GM18526 (cell line): ENCODE measurements around the gene PRDM15.

Source experiments
- POLR2A ChIP-seq: IDR thresholded peaks from 3 replicates; pipeline ENCODE4 v1.6.1; 2011; ENCODE audit not compliant: insufficient read length; ENCODE audit errors: extremely low read depth

The PRDM15 gene

GRCh38 chr21:41881051-41881450, 1.9 kb upstream of the PRDM15 start:
- no peak for TF ChIP-seq POLR2A

DNA sequence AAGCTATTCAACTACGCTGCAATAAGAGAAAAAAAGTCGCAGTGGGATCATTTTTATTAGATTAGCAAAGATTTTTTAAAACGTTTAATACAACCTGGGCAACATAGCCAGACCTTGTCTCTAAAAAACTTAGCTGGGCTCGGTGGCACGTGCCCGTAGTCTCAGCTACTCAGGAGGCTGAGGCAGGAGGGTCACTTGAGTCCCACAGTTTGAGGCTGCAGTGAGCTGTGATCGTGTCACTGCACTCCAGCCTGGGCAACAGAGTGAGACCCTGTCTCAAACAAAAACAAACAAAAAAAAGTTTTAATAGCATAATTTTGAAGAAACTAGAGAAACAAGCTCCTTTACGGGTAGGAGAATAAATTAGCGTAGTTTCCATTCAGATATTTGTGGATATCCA, 1.0 kb upstream of the PRDM15 start:
- no peak for TF ChIP-seq POLR2A

DNA sequence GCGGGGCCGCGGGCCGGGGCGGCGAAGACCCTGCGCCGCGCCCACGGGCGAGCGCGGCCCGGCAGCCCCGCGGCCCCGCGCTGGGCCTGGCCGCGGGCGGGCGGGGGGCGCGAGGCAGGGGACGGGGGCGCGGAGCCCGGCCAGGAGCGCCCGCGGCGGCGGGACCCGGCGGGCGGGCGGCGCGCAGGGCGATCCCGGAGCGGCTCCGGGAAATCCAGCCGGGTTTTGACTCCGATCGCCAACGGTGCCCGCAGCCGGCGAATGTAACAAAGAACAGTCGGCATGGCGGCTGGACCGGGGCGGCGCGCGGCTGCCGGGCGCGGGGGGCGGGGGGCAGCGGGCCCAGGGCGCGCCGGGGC, 334 bp downstream of the PRDM15 start:
- no peak for TF ChIP-seq POLR2A

DNA sequence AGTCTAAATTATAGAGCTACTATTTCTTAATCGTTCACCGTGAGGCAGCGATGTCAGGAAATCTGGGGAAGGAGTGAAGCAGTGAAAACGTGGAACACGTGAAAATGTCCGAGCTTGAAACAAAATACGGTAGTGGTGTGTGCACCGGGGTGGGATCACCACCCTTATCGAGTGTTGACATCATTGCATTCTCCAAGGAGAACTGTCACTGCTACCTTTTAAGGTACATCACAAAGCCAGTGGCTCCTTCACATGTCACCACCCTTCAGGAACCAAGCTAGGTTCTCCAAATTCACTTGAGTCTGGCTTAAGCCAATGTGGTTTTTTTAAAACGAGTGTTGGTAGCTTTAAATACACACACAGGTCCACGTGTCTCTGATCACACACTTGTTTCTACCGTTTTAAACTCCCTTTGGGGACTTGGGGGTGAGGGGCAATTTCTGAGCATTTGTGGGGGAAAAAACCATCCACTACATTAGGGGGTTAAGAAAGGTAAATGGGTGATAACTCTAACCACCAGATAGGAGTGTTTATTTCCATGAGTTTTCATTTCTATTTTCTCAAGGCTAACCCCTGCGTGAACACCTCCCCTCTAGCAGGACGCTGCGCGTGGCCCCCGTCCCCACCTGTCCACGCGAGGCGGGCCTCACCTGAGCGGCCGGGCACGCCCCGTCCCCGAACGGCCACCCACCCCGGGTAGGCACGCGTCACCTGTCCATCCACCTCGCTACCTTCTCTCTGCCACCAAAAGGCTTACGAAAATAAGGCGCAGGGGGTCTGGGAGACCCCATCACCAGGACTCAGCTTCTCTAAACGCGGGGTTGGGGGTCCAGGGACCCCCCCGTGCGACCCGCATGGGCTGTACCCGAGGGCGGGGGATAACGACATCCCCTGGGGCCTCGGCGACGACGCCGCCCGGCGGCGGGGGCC, 978 bp downstream of the PRDM15 start:
- TF ChIP-seq POLR2A, result no peak

GRCh38 chr21:41876928-41877652, 2.1 kb downstream of the PRDM15 start:
- TF ChIP-seq POLR2A, result no peak

- no peak for TF ChIP-seq POLR2A
Observed at GRCh38 chr21:41876396-41876795, 2.7 kb downstream of the PRDM15 start.

DNA sequence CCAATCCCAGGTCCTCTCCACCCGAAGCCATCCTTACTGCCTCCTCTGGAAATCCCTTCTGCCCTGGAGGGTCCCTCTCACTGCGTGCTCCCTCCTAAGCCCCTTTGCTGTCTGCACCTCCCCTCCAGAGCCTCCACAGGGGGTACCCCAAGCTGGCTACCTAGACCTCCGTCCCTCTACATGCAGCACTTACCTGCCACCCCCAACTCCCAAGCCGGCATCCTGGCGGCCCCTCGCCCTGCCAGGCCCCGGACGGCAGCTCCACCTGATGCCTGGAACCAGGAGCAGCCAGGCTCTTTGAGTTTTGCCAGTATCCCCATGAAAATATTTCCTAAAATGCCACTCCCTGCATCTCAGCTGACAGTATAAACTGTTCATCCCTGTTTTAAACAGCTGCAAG, 4.1 kb downstream of the PRDM15 start:
- TF ChIP-seq POLR2A, result no peak

GRCh38 chr21:41874611-41875010, 4.5 kb downstream of the PRDM15 start:
- no peak for TF ChIP-seq POLR2A

DNA sequence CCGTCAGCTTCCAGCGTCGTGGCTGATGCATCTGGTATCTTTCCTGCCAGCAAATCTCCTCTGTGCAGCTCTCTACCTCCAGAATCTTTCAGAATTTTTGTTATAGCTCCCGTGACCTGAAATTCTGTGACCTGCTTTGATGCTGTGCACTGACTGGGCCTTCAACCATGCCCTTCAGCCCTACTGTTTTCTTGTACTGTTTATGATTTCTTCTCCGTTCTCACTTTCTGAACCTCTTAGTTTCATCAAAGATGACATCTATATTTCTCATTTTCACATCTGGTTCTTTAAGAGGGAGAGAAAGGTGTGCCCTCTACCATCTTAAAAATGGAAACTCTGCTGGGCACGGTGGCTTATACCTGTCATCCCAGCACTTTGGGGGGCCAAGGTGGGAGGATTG, 5.7 kb downstream of the PRDM15 start:
- TF ChIP-seq POLR2A, result no peak

GRCh38 chr21:41873005-41873404, 6.1 kb downstream of the PRDM15 start:
- no peak for TF ChIP-seq POLR2A

DNA sequence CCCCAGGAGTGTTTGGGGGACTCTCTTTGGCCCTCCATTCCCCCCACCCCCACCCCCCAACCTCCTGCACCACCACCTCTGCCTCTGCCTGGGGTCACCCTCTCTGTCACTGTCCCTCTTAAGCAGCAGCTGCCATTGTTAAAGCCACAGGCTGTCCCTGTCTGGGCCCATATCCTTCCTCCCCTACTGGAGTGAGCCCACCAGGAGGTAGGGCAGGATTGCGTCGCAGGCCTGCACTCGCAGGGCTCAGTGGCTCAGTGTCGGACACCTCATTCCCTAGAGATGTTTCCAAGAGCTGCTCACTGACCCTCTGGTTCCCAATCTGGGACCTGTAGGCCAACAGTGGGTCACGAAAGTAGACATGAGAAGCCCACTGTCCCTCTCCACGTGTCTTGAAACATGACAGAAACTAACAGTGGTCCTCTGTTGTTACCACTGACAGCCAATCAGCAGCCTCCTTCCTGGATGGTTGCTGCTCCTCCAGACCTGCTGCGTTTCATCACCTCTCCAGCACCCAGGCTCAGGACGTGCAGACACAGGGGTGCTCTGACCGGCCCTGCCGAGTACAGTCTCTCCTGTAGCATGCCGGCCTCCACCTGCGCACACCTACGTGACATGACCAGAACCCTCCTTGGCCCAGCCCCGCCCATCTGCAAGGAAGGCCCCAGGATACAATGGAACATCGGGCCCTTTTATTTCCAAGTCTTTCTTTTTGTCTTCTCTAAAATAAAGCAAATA, 7.7 kb downstream of the PRDM15 start:
- no peak for TF ChIP-seq POLR2A

DNA sequence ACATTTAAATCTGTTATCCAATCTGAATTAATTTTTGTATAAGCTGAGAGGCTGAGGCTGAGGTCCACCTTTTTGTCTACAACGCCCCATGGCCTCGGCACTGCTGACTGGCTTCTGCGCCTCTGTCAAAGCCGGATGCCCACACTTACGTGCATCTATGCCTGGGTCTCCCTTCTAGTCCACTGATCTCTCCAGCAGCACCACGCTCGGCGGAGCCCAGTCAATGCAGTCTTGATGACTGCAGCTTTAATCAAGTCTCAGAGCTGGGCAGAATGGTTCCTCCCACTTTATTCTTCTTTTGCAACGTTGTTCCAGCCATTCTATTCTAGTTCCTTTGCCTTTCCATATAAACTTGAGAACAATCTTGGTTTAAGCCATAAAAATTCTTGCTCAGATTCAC, 9.4 kb downstream of the PRDM15 start:
- no peak for TF ChIP-seq POLR2A

- peak; percentile 22 for TF ChIP-seq POLR2A
Observed at GRCh38 chr21:41868062-41868710, 11.0 kb downstream of the PRDM15 start.

GRCh38 chr21:41867313-41867712, 11.8 kb downstream of the PRDM15 start:
- TF ChIP-seq POLR2A, result no peak

DNA sequence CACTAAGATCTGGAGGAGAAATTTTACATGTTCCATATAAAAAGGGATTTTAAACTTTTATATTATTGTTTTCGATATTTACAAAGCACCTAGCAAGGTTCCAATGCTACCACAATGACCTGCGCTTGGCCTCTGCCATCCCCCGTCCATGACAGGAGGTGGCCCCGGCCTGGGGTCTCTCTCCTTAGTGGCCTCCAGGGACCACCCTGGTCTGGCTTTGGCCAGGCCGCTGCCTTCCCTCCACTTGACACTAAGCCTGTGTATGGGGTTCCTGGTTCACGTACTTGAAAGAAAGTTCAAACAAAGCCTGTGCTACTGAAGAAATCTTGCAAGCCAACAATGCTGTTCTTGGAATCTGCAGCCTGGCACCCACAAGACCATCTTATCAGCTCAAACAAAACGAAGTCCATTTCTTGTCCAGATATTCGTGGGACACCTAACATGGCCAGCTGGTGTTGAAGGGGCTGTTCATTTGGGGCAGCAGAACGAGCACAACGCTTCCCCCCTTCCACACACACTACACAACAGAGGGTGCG, 12.8 kb downstream of the PRDM15 start:
- TF ChIP-seq POLR2A, result no peak
